ENCODE results near the gene ODAD4. TPM values are rescaled to one million over a fixed set of nuclear protein-coding genes. Genes with fewer than 3 reads are reported as not detected.

The ODAD4 gene
- total and polyA plus RNA-seq, 3 donors from 2014 or later = 22.3 to 53.7 (median 26.0) TPM

DNA sequence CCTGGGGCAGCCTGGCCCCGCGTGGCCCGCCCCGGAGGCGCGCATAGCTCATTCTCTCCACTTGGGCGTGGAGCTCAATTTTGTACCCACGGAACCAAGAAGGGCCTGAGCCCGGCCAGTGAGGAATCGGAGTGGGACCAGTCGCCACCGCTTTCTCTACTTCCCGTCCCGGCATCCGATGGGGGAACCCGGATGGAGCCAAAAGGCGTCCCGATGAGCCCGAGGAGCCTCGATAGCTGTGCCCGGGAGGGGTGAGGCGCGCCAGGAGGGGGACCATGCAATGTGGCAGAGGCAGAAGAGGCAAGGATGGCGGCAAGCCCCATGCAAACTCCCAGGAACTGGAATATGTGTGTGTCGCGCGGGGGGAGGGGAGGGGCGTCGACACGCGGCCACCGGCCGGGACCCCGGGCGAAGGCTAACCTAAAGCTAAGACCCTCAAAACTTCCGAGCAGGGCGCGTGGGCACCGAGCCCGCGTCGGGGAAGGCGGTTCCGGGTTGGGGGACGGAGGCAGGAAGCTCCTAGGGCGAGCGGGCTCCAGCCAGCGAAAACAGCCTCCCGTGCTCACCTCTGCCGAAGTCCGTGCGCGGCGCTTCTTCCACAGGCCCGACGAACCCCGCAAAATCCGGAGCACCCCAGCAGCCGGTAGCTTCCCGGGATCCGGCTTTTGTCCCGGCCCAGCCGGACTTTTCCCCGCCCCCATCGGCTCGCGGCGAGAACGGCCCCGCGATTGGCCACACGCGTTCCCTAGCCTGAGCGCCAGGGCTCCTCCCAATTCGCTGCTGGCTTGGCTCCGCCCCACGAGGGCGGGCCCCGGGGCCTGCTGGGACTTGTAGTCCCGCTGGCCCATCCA, 11.9 kb upstream of the ODAD4 start, which contains the start of gene ACLY:
ACLY (minus strand) TSS at position 638 of the 851 bp plus-strand sequence. CDS start 5,078 bp downstream, outside the sequence.
- 0 to 1% methylated on average over 17 to 67 of the region's 80 CpGs for WGBS, 2 donors
- Histone ChIP-seq H3K27me3 (no peaks in the 10 kb centered on the region), H3K27ac (peak within 1 kb of the TSS; percentile 71 to 87), H3K4me3 (peak within 1 kb of the TSS; percentile 82 to 90), H3K36me3 (ENCODE audit: low read depth, missing control alignments) (no peaks in the 10 kb centered on the region), H3K9me3 (no peaks in the 10 kb centered on the region), H3K4me1 (peaks cover 17% of the 10 kb centered on the region)
- intact Hi-C loops (cut with DNase I; ENCODE audit: low total_unique reads) = no loop called here
- peak; percentile 97 for DNase-seq
- TF ChIP-seq, protein P1, sequence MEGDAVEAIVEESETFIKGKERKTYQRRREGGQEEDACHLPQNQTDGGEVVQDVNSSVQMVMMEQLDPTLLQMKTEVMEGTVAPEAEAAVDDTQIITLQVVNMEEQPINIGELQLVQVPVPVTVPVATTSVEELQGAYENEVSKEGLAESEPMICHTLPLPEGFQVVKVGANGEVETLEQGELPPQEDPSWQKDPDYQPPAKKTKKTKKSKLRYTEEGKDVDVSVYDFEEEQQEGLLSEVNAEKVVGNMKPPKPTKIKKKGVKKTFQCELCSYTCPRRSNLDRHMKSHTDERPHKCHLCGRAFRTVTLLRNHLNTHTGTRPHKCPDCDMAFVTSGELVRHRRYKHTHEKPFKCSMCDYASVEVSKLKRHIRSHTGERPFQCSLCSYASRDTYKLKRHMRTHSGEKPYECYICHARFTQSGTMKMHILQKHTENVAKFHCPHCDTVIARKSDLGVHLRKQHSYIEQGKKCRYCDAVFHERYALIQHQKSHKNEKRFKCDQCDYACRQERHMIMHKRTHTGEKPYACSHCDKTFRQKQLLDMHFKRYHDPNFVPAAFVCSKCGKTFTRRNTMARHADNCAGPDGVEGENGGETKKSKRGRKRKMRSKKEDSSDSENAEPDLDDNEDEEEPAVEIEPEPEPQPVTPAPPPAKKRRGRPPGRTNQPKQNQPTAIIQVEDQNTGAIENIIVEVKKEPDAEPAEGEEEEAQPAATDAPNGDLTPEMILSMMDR (IDR thresholded peaks at IDR 0.05) = no peak
- peak; percentile 41 for TF ChIP-seq POLR2A (IDR thresholded peaks at IDR 0.05)

DNA sequence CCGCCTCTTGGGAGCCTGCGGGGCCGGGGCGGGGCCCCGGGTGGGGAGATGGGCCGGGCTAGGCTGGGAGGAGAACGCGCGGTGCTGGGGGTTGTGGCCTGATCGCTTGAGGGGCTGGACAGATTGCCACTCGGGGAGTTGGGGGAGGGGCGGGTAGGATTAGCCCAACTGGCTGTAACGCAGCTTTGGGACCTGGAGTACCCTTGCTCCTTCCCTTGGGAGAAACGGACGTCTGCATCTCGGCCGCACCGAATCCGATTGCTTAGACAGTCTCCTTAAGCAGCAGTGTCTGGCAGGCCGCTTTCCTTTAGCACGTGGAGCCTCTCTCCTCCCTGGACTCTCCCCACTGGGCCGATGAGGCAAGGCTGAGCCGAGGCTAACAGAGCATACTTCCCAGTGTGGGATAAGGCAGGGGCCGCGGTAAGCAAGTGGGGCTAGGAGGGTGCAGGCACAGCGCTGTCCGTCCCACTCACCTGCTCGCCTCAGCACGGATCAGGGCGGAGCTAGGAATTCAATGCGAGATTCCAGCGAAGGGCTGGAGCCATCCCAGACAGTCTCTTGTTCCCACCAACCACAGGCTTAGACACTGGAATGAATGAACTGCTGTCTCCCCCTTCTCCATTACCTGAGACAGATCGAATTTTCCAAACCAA, 11.1 kb upstream of the ODAD4 start:
- peak overlapping the region; percentile 82 to 90 for H3K4me3 ChIP-seq
- peak; percentile 69 for DNase-seq
- 5% methylated on average over 10 to 33 of the region's 33 CpGs for WGBS, 2 donors
- no peaks in the 10 kb centered on the region for H3K27me3 ChIP-seq
- peaks cover 17% of the 10 kb centered on the region for H3K4me1 ChIP-seq
- no peaks in the 10 kb centered on the region for H3K9me3 ChIP-seq
- H3K36me3 ChIP-seq (ENCODE audit: low read depth, missing control alignments) = no peaks in the 10 kb centered on the region
- intact Hi-C loops (cut with DNase I; ENCODE audit: low total_unique reads) = no loop called here
- TF ChIP-seq, protein P1 (IDR thresholded peaks at IDR 0.05) = no peak
- TF ChIP-seq POLR2A (IDR thresholded peaks at IDR 0.05) = no peak
- H3K27ac ChIP-seq = peak overlapping the region in 1 of 2 donors; percentile 87

DNA sequence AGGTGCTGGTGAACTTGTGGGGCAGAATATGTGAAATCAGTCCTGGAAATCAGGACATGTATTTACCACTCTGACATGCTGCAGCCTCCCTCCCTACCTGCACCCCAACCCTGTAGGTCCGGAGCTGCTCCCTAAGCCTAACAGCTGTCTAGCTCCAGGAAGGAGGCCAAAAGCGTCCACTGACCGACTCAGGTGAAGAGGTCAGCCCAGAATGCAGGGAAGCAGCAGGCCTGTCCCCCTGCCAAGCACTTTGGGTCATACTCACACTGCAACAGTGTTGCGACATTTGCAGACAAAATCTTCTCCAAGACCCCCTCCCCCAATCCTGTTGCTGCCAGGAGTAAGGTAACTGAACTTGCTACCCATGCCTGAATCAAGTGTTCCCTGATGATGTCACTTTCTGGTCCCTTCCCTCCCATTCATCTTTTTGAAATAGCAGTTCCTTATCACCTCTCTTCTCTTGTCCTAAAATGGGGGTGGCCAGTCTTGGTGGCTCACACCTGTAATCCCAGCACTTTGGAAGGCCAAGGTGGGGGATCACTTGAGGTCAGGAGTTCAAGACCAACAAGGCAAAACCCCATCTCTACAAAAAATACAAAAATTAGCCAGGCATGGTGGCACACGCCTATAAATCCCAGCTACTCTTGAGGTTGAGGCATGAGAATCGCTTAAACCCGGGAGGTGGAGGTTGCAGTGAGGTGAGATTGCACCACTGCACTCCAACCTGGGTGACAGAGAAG, 10.4 kb upstream of the ODAD4 start:
- intact Hi-C loops (cut with DNase I; ENCODE audit: low total_unique reads) = no loop called here

GRCh38 chr17:41920580-41920955, 9.8 kb upstream of the ODAD4 start:
- H3K4me3 ChIP-seq = no peak overlapping the region
- intact Hi-C loops (cut with DNase I; ENCODE audit: low total_unique reads) = no loop called here
- H3K27ac ChIP-seq = no peak overlapping the region
- H3K27me3 ChIP-seq = no peaks in the 10 kb centered on the region
- peaks cover 17% of the 10 kb centered on the region for H3K4me1 ChIP-seq
- no peak for DNase-seq
- no peaks in the 10 kb centered on the region for H3K36me3 ChIP-seq (ENCODE audit: low read depth, missing control alignments)
- WGBS, 2 donors = 95% methylated on average over 5 of the region's 5 CpGs
- no peaks in the 10 kb centered on the region for H3K9me3 ChIP-seq
- TF ChIP-seq POLR2A (IDR thresholded peaks at IDR 0.05) = no peak
- TF ChIP-seq, protein P1 (IDR thresholded peaks at IDR 0.05) = no peak

More for the DNA sequence above, 10.4 kb upstream of the ODAD4 start:
- TF ChIP-seq POLR2A (IDR thresholded peaks at IDR 0.05) = no peak
- Histone ChIP-seq H3K27me3 (no peaks in the 10 kb centered on the region), H3K4me3 (no peak overlapping the region), H3K36me3 (ENCODE audit: low read depth, missing control alignments) (no peaks in the 10 kb centered on the region), H3K4me1 (peaks cover 17% of the 10 kb centered on the region), H3K27ac (no peak overlapping the region), H3K9me3 (no peaks in the 10 kb centered on the region)
- WGBS, 2 donors = 57 to 59% methylated on average over 7 of the region's 7 CpGs
- DNase-seq = peak; percentile 49
